Suprapubic skin (tissue), 4 donors: ENCODE data around the gene PLB1. TPM values are rescaled to one million over a fixed set of nuclear protein-coding genes. Genes with fewer than 3 reads are reported as not detected.

Source experiments
- DNase-seq, 2 donors: peaks; one replicate each; pipeline ENCODE4 v3.0.0-alpha.2; 2019; ENCODE audit warnings: low spot score in 2 of 2
- H3K27ac ChIP-seq: fragments of 200-600 bp; sonication (generic); one replicate; pipeline ENCODE4 v1.5.1; 2019
- H3K27me3 ChIP-seq: fragments of 200-600 bp; sonication (generic); one replicate; pipeline ENCODE4 v1.5.1; 2019
- H3K36me3 ChIP-seq: fragments of 200-600 bp; sonication (generic); one replicate; pipeline ENCODE4 v1.5.1; 2019
- H3K4me1 ChIP-seq: fragments of 200-600 bp; sonication (generic); one replicate; pipeline ENCODE4 v1.5.1; 2019
- H3K4me3 ChIP-seq: fragments of 200-600 bp; sonication (generic); one replicate; pipeline ENCODE4 v1.5.1; 2019; ENCODE audit warnings: mild to moderate bottlenecking
- H3K9me3 ChIP-seq: fragments of 200-600 bp; sonication (generic); one replicate; pipeline ENCODE4 v1.5.1; 2019
- CTCF ChIP-seq, 2 donors: fragments of 200-600 bp in 1 of 2; fragments of 450-650 bp in 1 of 2; sonication (generic) in 1 of 2; IDR thresholded peaks; one replicate each; pipeline ENCODE4 v1.5.1; 2016 to 2019; ENCODE audit warnings: antibody characterized with exemption in 2 of 2, mild to moderate bottlenecking in 1 of 2, moderate library complexity in 1 of 2
- EP300 ChIP-seq: sonication (generic); formaldehyde crosslinking; IDR thresholded peaks from one replicate; pipeline ENCODE4 v1.6.1; 2017; ENCODE audit warnings: antibody characterized with exemption
- POLR2A ChIP-seq, 2 donors: fragments of 450-650 bp; IDR thresholded peaks; one replicate each; pipeline ENCODE4 v1.6.1; 2017; ENCODE audit warnings: antibody characterized with exemption in 2 of 2, mild to moderate bottlenecking in 2 of 2, moderate library complexity in 2 of 2
- POLR2AphosphoS5 ChIP-seq, 3 donors: sonication (generic); formaldehyde crosslinking; IDR thresholded peaks; one replicate each; pipeline ENCODE4 v1.6.1; 2017; ENCODE audit warnings: antibody characterized with exemption in 3 of 3
- WGBS: methylation state at CpG from one replicate; pipeline ENCODE4 v1.1.5; 2018; 5-methylcytosine and 5-hydroxymethylcytosine counted together
- total RNA-seq, 4 donors: library from RNA; depleted of rRNA; stranded (reverse); fragments of >200 nt; gene quantifications; one replicate each; pipeline ENCODE4 v1.1.0, GENCODE V29; 2016

PLB1 gene
- total RNA-seq, 4 donors from 2014 or later: 3.9 to 21.6 (median 9.1) TPM

GRCh38 chr2:28620801-28621171 is 124.9 kb downstream of the PLB1 start:
- Histone ChIP-seq H3K27ac (peak overlapping the region; percentile 90), H3K4me1 (peaks cover 42% of the 10 kb centered on the region), H3K4me3 (no peak overlapping the region), H3K9me3 (no peaks in the 10 kb centered on the region), H3K27me3 (no peaks in the 10 kb centered on the region), H3K36me3 (no peaks in the 10 kb centered on the region)
- no peak for DNase-seq
- WGBS: 100% methylated on average over 4 of the region's 4 CpGs
- TF ChIP-seq EP300: no peak
- no peak for TF ChIP-seq CTCF (IDR thresholded peaks at IDR 0.05)
- TF ChIP-seq POLR2A (IDR thresholded peaks at IDR 0.05): no peak
- TF ChIP-seq POLR2AphosphoS5 (IDR thresholded peaks at IDR 0.05): no peak

DNA sequence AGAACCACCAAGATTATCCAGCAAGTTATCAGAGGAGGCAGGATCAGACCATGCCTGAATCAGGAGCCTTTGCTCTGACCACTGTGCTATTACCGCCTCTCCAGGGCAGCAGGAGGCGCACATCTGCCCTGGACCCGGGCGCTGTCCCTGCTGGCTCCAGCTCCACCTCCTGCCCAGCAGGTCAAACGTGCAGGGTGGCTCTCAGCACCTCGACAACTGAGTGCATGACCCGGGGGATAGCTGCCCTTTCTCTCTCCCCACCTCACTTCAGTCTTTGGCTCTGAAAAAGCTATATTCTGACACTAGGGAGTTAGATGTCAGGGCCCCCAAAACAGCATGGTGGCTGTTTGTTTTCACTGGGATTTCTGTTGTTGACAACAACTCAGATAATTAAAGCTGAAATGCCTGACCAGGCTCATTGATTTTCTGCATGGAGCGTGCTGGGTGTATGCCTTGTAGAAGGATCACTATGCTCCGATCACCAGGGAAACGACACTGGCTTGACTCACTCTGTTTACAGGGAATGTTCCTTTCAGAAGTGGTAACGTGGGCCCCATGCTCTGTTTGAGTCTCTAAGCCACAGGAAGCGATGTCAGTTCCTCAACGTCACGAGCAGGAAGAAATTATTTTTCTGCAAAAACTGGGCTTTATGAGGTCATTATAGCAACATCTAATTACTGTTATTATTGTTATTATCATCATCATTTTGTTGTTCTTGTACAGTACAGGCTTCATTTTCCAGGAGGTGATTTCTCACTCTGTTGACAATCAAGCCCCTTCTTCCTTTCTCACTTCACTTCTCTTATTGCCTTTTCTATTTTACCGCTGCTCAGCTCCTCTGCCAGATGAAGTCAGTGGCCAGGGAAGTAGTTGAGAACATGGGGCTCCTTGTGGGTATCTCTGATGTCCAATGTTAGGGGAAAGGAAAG is 125.6 kb downstream of the PLB1 start:
- 36% methylated on average over 11 of the region's 15 CpGs for WGBS
- no peaks in the 10 kb centered on the region for H3K27me3 ChIP-seq
- peak overlapping the region; percentile 90 for H3K27ac ChIP-seq
- H3K4me3 ChIP-seq: no peak overlapping the region
- no peaks in the 10 kb centered on the region for H3K9me3 ChIP-seq
- peaks cover 48% of the 10 kb centered on the region for H3K4me1 ChIP-seq
- peak; percentile 88 to 89 for DNase-seq
- TF ChIP-seq CTCF (IDR thresholded peaks at IDR 0.05): peak in 1 of 2 donors; percentile 18
- TF ChIP-seq POLR2A (IDR thresholded peaks at IDR 0.05): peak in 1 of 2 donors; percentile 39
- peak; percentile 74 for TF ChIP-seq EP300
- TF ChIP-seq POLR2AphosphoS5 (IDR thresholded peaks at IDR 0.05): peak in 1 of 3 donors; percentile 20
- H3K36me3 ChIP-seq: no peaks in the 10 kb centered on the region

GRCh38 chr2:28622101-28622499 is 126.2 kb downstream of the PLB1 start:
- TF ChIP-seq POLR2AphosphoS5 (IDR thresholded peaks at IDR 0.05) (no peak), EP300 (no peak), CTCF (IDR thresholded peaks at IDR 0.05) (no peak), POLR2A (IDR thresholded peaks at IDR 0.05) (no peak)
- Histone ChIP-seq H3K36me3 (no peaks in the 10 kb centered on the region), H3K4me1 (peaks cover 51% of the 10 kb centered on the region), H3K9me3 (no peaks in the 10 kb centered on the region), H3K27me3 (no peaks in the 10 kb centered on the region), H3K27ac (peak overlapping the region; percentile 90), H3K4me3 (no peak overlapping the region)
- 74% methylated on average over 2 of the region's 2 CpGs for WGBS
- DNase-seq: no peak

DNA sequence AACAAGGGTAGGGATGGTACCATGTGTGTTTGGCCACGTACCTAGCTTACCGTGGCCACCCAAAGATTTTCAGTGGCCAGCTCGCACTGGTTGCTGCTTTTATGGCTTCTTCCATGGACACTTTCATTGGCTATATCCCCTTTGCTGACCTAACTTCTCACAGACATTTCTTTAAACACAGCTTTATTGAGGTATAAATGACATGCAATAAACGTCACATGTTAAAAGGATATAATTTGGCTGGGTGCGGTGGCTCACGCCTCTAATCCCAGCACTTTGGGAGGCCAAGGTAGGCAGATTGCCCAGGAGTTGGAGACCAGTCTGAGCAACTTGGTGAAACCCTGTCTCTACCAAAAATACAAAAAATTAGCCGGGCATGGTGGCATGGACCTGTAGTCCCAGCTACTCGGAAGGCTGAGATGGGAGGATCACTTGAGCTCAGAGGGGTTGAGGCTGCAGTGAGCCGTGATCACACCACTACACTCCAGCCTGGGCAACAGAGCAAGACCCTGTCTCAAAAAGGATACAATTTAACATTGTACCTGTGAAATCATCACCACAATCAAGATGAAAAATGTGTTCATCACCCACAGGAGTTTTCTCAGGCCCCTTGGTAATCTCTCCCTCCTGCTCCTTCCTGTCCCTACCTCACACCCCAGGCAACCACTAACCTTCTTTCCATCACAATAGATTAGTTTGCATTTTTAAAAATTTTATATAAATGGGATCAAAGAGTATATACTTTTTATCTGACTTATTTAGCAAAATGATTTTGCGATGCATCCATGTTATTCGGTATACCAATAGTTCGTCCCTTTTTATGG is 127.9 kb downstream of the PLB1 start:
- WGBS: 88% methylated on average over 12 of the region's 12 CpGs
- no peak overlapping the region for H3K27ac ChIP-seq
- DNase-seq: no peak
- no peaks in the 10 kb centered on the region for H3K27me3 ChIP-seq
- peaks cover 59% of the 10 kb centered on the region for H3K4me1 ChIP-seq
- H3K4me3 ChIP-seq: no peak overlapping the region
- H3K36me3 ChIP-seq: no peaks in the 10 kb centered on the region
- TF ChIP-seq EP300 (no peak), POLR2A (IDR thresholded peaks at IDR 0.05) (no peak), CTCF (IDR thresholded peaks at IDR 0.05) (no peak), POLR2AphosphoS5 (IDR thresholded peaks at IDR 0.05) (no peak)
- H3K9me3 ChIP-seq: no peaks in the 10 kb centered on the region

DNA sequence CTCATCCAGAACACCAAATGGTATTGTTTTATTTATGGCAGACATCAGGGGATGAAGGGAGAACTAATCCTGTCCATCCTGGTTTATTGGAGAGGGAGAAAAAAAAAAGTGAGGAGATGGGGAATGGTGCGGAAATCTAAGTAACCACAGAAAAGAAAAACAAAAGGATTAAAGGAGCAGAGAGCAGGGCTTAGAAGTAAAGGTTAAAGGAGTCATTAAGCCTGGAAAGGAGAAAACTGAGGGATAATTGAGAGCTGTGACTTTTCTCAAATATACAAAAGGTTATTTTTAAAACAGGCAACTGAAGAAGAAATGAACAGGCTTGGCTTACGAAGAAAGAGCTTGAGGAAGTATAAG is 128.6 kb downstream of the PLB1 start:
- peak overlapping the region; percentile 92 for H3K27ac ChIP-seq
- H3K9me3 ChIP-seq: no peaks in the 10 kb centered on the region
- no peaks in the 10 kb centered on the region for H3K36me3 ChIP-seq
- H3K4me3 ChIP-seq: no peak overlapping the region
- DNase-seq: no peak
- no peaks in the 10 kb centered on the region for H3K27me3 ChIP-seq
- peaks cover 59% of the 10 kb centered on the region for H3K4me1 ChIP-seq
- 44% methylated on average over 2 of the region's 2 CpGs for WGBS
- no peak for TF ChIP-seq EP300
- TF ChIP-seq POLR2A (IDR thresholded peaks at IDR 0.05): no peak
- no peak for TF ChIP-seq POLR2AphosphoS5 (IDR thresholded peaks at IDR 0.05)
- TF ChIP-seq CTCF (IDR thresholded peaks at IDR 0.05): no peak
